22Rv1 (cell line): ENCODE measurements around the gene CBLC.

ENCODE experiments used
- CTCF ChIP-seq: fragments of 450-650 bp; IDR thresholded peaks from 2 replicates; pipeline ENCODE4 v1.5.1; 2017; ENCODE audit warnings: mild to moderate bottlenecking
- ZFX ChIP-seq: fragments of 450-650 bp; IDR thresholded peaks from 2 replicates; pipeline ENCODE4 v1.6.1; 2017; ENCODE audit warnings: antibody characterized with exemption, borderline replicate concordance

- TF ChIP-seq CTCF (peak; percentile 11; the same call in 1 of the 2 replicates), ZFX (no peak)
Measured at GRCh38 chr19:44748426-44749254, 29.1 kb upstream of the CBLC start, which contains the start of gene BCL3.
